ENCODE measurements around the gene RHBDF1.
"Not testable (repeated sequence)": the region's sequence is repeated elsewhere in the genome, so short reads cannot be mapped to it uniquely, and the experiment has no call there.

RHBDF1 gene

GRCh38 chr16:35678-36305 lies 36.6 kb downstream of the RHBDF1 start:
- DNase-seq, result no peak

DNA sequence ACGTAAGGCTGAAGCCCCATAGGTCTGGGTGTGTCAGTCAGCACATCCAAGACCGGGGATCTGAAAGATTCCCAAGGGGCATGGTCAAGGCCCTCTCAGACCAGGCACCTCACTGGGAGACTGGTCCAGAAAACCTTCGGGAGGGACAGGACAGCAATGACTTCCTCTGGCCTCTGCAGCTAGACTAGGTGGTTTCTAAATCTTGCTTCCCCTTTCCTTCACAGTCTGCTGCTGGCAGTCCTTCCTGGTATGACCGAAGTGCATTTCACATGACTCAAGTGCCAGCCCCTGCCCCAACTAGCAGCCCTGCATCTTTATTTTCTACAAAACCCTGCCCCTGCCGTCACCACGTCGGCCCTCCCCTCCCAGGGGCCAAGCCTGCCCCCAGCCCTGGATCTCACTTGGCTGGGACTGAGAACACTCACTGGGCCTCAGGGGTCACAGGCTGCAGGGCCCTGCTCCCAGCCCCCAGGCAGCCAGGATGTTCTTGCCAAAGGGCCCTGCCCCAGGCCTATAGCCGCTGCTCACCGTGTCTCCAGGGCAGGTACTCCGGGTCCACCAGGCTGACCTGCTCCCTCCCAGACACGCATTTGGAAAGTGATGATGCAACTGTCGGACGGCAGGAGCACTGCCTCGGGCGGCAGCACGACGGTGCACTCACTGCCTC lies 37.3 kb downstream of the RHBDF1 start:
- DNase-seq, result no peak

DNA sequence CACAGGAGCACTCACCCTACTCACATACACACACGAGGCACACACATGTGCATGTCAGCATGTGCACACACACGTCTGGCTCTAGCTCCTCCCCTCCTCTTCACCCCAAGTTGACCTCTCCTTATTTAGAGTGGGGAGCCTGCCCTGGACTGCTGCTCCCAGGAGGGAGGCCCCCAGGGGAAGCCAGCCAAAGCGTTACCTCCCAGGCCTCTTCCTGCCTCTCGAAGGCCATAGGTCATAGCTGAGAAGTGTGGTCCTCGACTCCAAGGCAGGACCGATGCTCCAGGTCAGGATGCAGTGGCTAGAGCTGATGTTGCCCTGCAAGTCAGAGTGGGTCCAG lies 37.8 kb downstream of the RHBDF1 start:
- no peak for DNase-seq

- DNase-seq, result no peak
Observed at GRCh38 chr16:33877-34647, 38.4 kb downstream of the RHBDF1 start.

- not testable (repeated sequence) for DNase-seq
Observed at GRCh38 chr16:33154-33876, 39.1 kb downstream of the RHBDF1 start.

DNA sequence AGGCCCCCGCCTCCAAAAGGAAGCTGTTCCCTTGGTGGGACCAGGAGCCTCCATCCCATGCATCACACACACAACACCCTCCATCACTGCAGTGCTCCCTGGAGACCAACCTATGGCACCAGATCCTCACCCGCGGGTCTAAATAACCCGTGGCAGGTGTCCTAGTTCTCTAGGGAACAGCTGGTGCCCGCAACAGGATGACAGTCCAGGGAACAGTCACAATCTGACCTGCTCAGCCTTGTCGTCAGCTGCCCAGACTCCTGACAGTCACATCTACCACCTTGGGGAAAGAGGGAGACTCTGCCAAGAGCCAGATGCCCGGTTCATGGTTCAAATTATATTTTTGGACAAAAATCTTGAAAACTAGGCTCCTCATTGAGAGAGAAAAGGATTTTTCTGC lies 41.8 kb downstream of the RHBDF1 start:
- not testable (repeated sequence) for DNase-seq

- not testable (repeated sequence) for DNase-seq
Observed at GRCh38 chr16:25926-26348, 46.5 kb downstream of the RHBDF1 start.

- not testable (repeated sequence) for DNase-seq
Observed at GRCh38 chr16:24151-24550, 48.3 kb downstream of the RHBDF1 start.

DNA sequence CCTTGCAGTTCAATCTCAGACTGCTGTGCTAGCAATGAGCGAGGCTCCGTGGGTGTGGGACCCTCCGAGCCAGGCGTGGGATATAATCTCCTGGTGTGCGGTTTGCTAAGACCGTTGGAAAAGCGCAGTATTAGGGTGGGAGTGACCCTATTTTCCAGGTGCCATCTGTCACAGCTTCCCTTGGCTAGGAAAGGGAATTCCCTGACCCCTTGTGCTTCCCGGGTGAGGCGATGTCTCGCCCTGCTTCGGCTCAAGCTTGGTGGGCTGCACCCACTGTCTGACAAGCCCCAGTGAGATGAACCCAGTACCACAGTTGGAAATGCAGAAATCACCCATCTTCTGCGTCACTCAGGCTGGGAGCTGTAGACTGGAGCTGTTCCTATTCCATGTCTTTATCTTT lies 51.5 kb downstream of the RHBDF1 start:
- DNase-seq, result not testable (repeated sequence)

DNA sequence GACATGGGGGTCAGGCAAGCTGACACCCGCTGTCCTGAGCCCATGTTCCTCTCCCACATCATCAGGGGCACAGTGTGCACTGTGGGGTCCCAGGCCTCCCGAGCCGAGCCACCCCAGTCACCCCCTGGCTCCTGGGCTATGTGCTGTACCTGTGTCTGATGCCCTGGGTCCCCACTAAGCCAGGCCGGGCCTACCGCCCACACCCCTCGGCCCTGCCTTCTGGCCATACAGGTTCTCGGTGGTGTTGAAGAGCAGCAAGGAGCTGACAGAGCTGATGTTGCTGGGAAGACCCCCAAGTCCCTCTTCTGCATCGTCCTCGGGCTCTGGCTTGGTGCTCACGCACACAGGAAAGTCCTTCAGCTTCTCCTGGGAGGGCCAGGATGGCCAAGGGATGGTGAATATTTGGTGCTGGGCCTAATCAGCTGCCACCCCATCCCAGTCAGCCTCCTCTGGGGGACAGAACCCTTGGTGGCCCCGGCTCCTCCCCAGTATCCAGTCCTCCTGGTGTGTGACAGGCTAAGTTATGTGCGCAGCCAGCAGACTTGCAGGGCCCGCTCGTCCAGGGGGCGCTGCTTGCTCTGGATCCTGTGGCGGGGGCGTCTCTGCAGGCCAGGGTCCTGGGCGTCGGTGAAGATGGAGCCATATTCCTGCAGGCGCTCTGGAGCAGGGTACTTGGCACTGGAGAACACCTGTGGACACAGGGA lies 55.2 kb downstream of the RHBDF1 start:
- not testable (repeated sequence) for DNase-seq

DNA sequence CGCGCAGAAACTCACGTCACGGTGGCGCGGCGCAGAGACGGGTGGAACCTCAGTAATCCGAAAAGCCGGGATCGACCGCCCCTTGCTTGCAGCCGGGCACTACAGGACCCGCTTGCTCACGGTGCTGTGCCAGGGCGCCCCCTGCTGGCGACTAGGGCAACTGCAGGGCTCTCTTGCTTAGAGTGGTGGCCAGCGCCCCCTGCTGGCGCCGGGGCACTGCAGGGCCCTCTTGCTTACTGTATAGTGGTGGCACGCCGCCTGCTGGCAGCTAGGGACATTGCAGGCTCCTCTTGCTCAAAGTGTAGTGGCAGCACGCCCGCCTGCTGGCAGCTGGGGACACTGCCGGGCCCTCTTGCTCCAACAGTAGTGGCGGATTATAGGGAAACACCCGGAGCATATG lies 61.7 kb downstream of the RHBDF1 start:
- peak; percentile 40 for DNase-seq

- no peak for DNase-seq
Observed at GRCh38 chr16:9903-10665, 62.3 kb downstream of the RHBDF1 start.
